ENCODE data around the gene FCHSD2.

FCHSD2 gene

DNA sequence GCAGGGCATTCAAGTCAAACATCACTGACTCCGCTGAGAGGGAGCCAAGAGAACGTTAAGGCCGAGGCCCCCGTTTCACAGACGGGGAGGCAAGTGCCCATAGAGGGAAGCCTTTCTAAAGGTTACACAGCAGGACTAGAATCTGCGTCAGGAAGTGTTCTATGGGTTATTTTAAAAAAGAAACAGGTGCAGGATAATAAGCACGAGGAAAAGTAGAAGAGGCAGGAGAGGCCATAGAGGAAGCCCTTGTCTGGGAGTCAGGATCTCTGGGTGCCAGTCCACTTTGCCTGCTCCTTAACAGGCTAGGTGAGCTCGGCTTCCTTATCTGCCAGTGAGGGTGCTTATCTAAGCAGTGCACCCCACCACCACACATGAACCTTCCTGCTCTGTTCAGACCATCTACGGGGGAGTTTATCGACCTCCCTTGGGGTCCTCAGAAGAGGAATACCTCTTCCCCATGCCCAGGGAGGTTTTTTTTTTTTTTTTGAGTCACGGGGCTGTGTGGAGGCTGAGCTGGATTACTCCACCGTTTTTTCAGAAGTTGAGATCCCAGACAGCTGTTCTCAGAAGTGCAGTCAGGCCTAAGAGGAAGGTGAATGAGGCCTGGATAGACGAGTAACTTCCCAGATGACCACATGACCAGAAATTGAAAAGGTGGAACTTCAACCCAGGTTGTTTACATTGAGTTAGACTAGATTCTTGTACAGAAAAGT, 1.2 kb upstream of the FCHSD2 start:
- Histone ChIP-seq H3K27ac (peak overlapping the region; percentile 64), H3K4me1 (peaks cover 4% of the 10 kb centered on the region), H3K4me3 (ENCODE audit: low read depth, low read length) (peak overlapping the region; percentile 66), H3K4me2 (ENCODE audit: low read length) (peak overlapping the region; percentile 69), H3K36me3 (ENCODE audit: control insufficient read depth, insufficient read depth, low read length) (no peaks in the 10 kb centered on the region), H3K9ac (no peak overlapping the region), H3K79me2 (no peaks in the 10 kb centered on the region), H2AFZ (peak overlapping the region; percentile 65), H3K9me3 (ENCODE audit: control insufficient read depth, low read length) (no peaks in the 10 kb centered on the region), H3K27me3 (ENCODE audit: control insufficient read depth, insufficient read depth, low read length) (no peaks in the 10 kb centered on the region)
- TF ChIP-seq, protein P1, sequence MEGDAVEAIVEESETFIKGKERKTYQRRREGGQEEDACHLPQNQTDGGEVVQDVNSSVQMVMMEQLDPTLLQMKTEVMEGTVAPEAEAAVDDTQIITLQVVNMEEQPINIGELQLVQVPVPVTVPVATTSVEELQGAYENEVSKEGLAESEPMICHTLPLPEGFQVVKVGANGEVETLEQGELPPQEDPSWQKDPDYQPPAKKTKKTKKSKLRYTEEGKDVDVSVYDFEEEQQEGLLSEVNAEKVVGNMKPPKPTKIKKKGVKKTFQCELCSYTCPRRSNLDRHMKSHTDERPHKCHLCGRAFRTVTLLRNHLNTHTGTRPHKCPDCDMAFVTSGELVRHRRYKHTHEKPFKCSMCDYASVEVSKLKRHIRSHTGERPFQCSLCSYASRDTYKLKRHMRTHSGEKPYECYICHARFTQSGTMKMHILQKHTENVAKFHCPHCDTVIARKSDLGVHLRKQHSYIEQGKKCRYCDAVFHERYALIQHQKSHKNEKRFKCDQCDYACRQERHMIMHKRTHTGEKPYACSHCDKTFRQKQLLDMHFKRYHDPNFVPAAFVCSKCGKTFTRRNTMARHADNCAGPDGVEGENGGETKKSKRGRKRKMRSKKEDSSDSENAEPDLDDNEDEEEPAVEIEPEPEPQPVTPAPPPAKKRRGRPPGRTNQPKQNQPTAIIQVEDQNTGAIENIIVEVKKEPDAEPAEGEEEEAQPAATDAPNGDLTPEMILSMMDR (IDR thresholded peaks at IDR 0.05): no peak

DNA sequence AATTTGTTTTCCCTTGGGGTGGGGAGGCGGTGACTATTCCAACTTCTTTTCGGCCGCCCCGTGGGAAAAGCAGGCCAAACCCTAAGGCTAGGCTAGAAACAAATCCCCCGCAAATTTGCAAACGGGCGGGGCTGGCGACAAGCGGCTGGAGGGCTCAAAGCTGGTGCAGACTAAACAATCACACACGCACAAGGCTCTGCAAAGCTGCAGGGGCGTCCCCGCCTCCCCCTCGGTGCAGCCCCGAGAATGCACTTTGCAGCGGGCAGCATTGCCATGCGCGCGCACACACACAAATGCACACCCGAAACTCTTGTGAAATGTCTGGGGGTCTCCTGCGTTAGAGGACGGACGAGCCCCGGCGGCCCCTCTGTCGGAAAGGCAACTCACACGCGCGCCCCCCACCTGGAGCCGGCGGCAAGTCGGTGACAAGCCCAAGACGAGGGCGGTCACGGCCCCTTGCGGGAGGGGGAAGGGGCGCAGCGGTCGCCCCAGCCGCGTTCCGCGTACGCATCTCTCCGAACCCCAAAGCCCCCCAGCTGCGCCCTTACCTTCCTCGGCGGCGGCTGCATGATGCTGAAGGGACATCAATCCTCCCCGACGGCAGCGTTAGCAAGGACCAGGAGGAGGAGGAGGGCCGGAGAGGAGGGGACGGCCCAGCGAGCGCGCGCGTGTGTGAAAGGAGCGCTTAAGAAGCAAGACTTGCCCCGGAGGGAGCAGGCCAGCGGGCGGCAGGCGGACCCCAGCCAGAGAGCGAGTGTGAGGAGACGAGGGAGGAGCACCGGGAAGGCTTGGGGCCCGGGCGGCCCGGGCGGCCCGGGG, 600 bp downstream of the FCHSD2 start:
- Histone ChIP-seq H3K4me3 (ENCODE audit: low read depth, low read length) (peak overlapping the region; percentile 67), H3K79me2 (no peaks in the 10 kb centered on the region), H3K36me3 (ENCODE audit: control insufficient read depth, insufficient read depth, low read length) (no peaks in the 10 kb centered on the region), H2AFZ (peak overlapping the region; percentile 89), H3K27me3 (ENCODE audit: control insufficient read depth, insufficient read depth, low read length) (no peaks in the 10 kb centered on the region), H3K9ac (peak overlapping the region; percentile 19), H3K9me3 (ENCODE audit: control insufficient read depth, low read length) (no peaks in the 10 kb centered on the region), H3K4me2 (ENCODE audit: low read length) (peak overlapping the region; percentile 72), H3K4me1 (peaks cover 4% of the 10 kb centered on the region), H3K27ac (peak overlapping the region; percentile 59)
- TF ChIP-seq, protein P1 (IDR thresholded peaks at IDR 0.05): no peak

DNA sequence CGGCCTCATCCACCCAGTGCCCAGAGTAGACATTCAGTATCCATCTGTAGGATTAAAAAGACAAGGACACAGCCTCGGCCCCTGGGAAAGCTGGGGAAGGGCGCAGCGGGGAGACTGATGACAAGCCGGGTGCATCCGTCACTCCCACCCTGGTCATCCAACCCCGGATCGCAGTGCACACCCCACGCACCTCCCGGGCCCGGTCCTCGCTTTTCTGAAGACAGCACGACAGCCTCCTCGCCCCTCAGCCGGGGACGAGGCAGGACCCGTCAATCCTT, 1.1 kb downstream of the FCHSD2 start:
- no peaks in the 10 kb centered on the region for H3K79me2 ChIP-seq
- peak overlapping the region; percentile 72 for H3K4me2 ChIP-seq (ENCODE audit: low read length)
- peak overlapping the region; percentile 52 for H3K27ac ChIP-seq
- H3K4me1 ChIP-seq: peaks cover 4% of the 10 kb centered on the region
- TF ChIP-seq, protein P1 (IDR thresholded peaks at IDR 0.05): no peak
- H3K4me3 ChIP-seq (ENCODE audit: low read depth, low read length): peak overlapping the region; percentile 67
- H3K36me3 ChIP-seq (ENCODE audit: control insufficient read depth, insufficient read depth, low read length): no peaks in the 10 kb centered on the region
- H3K27me3 ChIP-seq (ENCODE audit: control insufficient read depth, insufficient read depth, low read length): no peaks in the 10 kb centered on the region
- H2AFZ ChIP-seq: peak overlapping the region; percentile 89
- no peaks in the 10 kb centered on the region for H3K9me3 ChIP-seq (ENCODE audit: control insufficient read depth, low read length)
- H3K9ac ChIP-seq: no peak overlapping the region

DNA sequence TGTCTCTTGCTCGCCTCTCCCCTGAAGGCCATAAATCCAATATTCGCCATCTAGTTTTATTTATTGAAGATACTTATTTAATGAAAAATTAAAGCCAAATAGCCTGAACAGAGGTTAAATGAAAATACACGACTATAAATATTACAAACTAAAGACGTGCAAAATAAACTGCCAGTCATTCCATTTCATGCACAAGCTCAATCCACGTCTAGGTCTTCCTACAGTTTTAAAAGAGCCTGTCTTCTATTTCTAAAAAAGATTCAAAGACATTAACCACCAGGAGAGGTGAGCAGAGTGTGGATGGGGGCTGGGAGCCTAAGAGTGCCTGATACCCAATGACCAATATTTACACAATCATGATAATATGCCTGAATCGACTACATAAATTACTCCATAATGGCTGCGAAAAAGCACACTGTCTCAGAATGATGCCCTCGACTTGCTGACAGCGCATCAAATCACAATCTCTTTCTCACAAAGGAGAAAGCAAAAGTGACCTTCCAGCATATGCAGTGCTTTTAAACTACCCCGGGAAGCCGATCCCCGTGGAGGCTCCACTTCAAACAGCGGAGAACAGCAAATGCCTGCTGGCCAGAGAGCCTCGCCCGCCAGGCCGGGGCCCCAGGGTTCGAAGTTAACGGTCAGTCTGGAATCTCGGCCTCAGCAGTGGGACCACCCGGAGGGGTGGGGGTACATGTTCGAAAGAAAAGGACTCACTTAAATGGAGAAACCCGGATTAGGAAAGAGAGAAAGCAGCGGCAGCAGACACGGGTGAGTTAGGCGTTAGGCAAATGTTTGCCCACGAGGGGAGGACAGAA, 1.7 kb downstream of the FCHSD2 start:
- H3K9ac ChIP-seq: no peak overlapping the region
- H3K4me1 ChIP-seq: peaks cover 4% of the 10 kb centered on the region
- peak overlapping the region; percentile 52 for H3K27ac ChIP-seq
- peak overlapping the region; percentile 72 for H3K4me2 ChIP-seq (ENCODE audit: low read length)
- H3K9me3 ChIP-seq (ENCODE audit: control insufficient read depth, low read length): no peaks in the 10 kb centered on the region
- H3K79me2 ChIP-seq: no peaks in the 10 kb centered on the region
- H3K27me3 ChIP-seq (ENCODE audit: control insufficient read depth, insufficient read depth, low read length): no peaks in the 10 kb centered on the region
- H3K36me3 ChIP-seq (ENCODE audit: control insufficient read depth, insufficient read depth, low read length): no peaks in the 10 kb centered on the region
- H3K4me3 ChIP-seq (ENCODE audit: low read depth, low read length): peak overlapping the region; percentile 67
- TF ChIP-seq, protein P1 (IDR thresholded peaks at IDR 0.05): no peak
- H2AFZ ChIP-seq: peak overlapping the region; percentile 89
